Measurements from ENCODE around the gene CAPZB.

The CAPZB gene

GRCh38 chr1:19479351-19480120 is 5.8 kb downstream of the CAPZB start:
- DNase-seq = no peak
- Histone ChIP-seq H3K4me3 (ENCODE audit: low read depth, low read length) (no peak overlapping the region), H3K27ac (no peak overlapping the region), H3K27me3 (ENCODE audit: insufficient read depth, low read depth, severe bottlenecking) (no peaks in the 10 kb centered on the region), H3K9me3 (ENCODE audit: severe bottlenecking) (no peaks in the 10 kb centered on the region), H3K36me3 (peaks cover 53% of the 10 kb centered on the region)
- TF ChIP-seq CTCF (IDR thresholded peaks at IDR 0.05; ENCODE audit: low read depth, low read length) = no peak

- no peak for DNase-seq
- Histone ChIP-seq H3K27me3 (ENCODE audit: insufficient read depth, low read depth, severe bottlenecking) (no peaks in the 10 kb centered on the region), H3K27ac (no peak overlapping the region), H3K36me3 (peaks cover 48% of the 10 kb centered on the region), H3K4me3 (ENCODE audit: low read depth, low read length) (no peak overlapping the region), H3K9me3 (ENCODE audit: severe bottlenecking) (no peaks in the 10 kb centered on the region)
- no peak for TF ChIP-seq CTCF (IDR thresholded peaks at IDR 0.05; ENCODE audit: low read depth, low read length)
These were observed 7.0 kb downstream of the CAPZB start for GRCh38 chr1:19478322-19478721.

- no peak overlapping the region for H3K27ac ChIP-seq
- H3K36me3 ChIP-seq = peaks cover 46% of the 10 kb centered on the region
- no peaks in the 10 kb centered on the region for H3K27me3 ChIP-seq (ENCODE audit: insufficient read depth, low read depth, severe bottlenecking)
- TF ChIP-seq CTCF (IDR thresholded peaks at IDR 0.05; ENCODE audit: low read depth, low read length) = no peak
- H3K9me3 ChIP-seq (ENCODE audit: severe bottlenecking) = no peaks in the 10 kb centered on the region
- DNase-seq = no peak
- no peak overlapping the region for H3K4me3 ChIP-seq (ENCODE audit: low read depth, low read length)
These were observed 7.8 kb downstream of the CAPZB start for GRCh38 chr1:19477284-19478249.

- no peak overlapping the region for H3K4me3 ChIP-seq (ENCODE audit: low read depth, low read length)
- H3K27me3 ChIP-seq (ENCODE audit: insufficient read depth, low read depth, severe bottlenecking) = no peaks in the 10 kb centered on the region
- no peaks in the 10 kb centered on the region for H3K9me3 ChIP-seq (ENCODE audit: severe bottlenecking)
- no peak overlapping the region for H3K27ac ChIP-seq
- no peak for DNase-seq
- H3K36me3 ChIP-seq = peaks cover 39% of the 10 kb centered on the region
- no peak for TF ChIP-seq CTCF (IDR thresholded peaks at IDR 0.05; ENCODE audit: low read depth, low read length)
These were observed 8.7 kb downstream of the CAPZB start for GRCh38 chr1:19476450-19477190.

GRCh38 chr1:19475296-19475695 is 10.0 kb downstream of the CAPZB start:
- H3K27me3 ChIP-seq (ENCODE audit: insufficient read depth, low read depth, severe bottlenecking) = no peaks in the 10 kb centered on the region
- H3K27ac ChIP-seq = no peak overlapping the region
- DNase-seq = no peak
- no peak for TF ChIP-seq CTCF (IDR thresholded peaks at IDR 0.05; ENCODE audit: low read depth, low read length)
- no peaks in the 10 kb centered on the region for H3K9me3 ChIP-seq (ENCODE audit: severe bottlenecking)
- H3K36me3 ChIP-seq = peaks cover 38% of the 10 kb centered on the region
- no peak overlapping the region for H3K4me3 ChIP-seq (ENCODE audit: low read depth, low read length)

Measured in WERI-Rb-1 (cell line).